Cardiac fibroblast (primary cell): Measurements from ENCODE around the gene COL5A2.

Source experiments
- DNase-seq, 2 donors: peaks; one replicate each; pipeline versions ENCODE4 v3.0.0 to v3.0.0-alpha.2; 2010; ENCODE audit warnings: low read depth in 2 of 2
- H3K4me3 ChIP-seq, 2 donors: replicated peaks in 1 of 2; 1 replicate in 1 of 2; 2 replicates in 1 of 2; pipeline ENCODE4 v1.5.1; 2011; ENCODE audit warnings: low read depth in 2 of 2, low read length in 2 of 2, mild to moderate bottlenecking in 2 of 2, moderate library complexity in 1 of 2
- CTCF ChIP-seq: IDR thresholded peaks from one replicate; pipeline ENCODE4 v1.5.1; 2011; ENCODE audit warnings: low read depth, mild to moderate bottlenecking, low read length, inconsistent platforms

The COL5A2 gene

GRCh38 chr2:188986839-188987238 lies 192.7 kb downstream of the COL5A2 start:
- H3K4me3 ChIP-seq = no peak overlapping the region
- peak; percentile 58 to 73 for DNase-seq
- TF ChIP-seq CTCF = no peak

DNA sequence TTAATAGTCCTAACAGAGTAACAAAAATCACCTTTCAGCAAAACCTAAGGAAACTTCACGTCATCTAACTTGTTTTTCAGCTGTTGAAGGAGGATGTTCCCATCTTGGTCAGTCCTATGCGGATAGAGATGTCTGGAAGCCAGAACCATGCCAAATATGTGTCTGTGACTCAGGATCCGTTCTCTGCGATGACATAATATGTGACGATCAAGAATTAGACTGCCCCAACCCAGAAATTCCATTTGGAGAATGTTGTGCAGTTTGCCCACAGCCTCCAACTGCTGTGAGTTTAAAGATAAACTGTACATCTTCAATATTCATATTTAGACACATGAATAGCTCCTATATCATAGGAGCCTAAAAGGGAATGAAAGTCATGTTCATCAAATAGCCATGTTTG lies 194.9 kb downstream of the COL5A2 start:
- H3K4me3 ChIP-seq = no peak overlapping the region
- peak; percentile 94 to 99 for DNase-seq
- no peak for TF ChIP-seq CTCF

DNA sequence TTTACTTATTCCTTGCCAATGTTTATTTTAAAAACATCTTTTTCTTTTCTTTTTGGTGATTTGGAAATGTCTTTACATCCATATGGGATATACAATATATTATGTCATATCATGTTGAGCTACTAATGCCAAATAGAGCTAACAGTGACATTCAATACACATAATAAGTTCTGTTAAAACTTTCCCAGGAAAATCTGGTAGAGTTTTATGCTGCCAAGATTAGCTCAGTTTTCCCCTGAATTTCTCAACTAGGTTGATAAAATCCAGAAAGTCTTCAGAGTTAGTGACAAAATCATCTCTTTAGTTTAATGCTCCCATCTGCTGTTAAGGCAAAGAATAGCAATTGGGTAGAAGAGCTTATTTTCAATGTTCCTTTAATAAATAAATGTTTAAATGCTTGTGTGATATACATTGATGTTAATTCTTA lies 195.5 kb downstream of the COL5A2 start:
- no peak overlapping the region for H3K4me3 ChIP-seq
- TF ChIP-seq CTCF = peak; percentile 34
- DNase-seq = peak; percentile 66 to 80

- no peak overlapping the region for H3K4me3 ChIP-seq
- peak; percentile 64 to 90 for DNase-seq
- peak; percentile 54 for TF ChIP-seq CTCF
These were observed 196.0 kb downstream of the COL5A2 start for GRCh38 chr2:188983427-188984064.
